IPS-18c (cell line): ENCODE data around the gene COMMD2.

Source experiments
- H3K4me3 ChIP-seq: 2 replicates; pipeline ENCODE4 v1.7.0; 2013; ENCODE audit warnings: low read depth, mild to moderate bottlenecking, low read length, moderate library complexity; ENCODE audit not compliant: insufficient read depth
- H3K9me3 ChIP-seq: one replicate; pipeline ENCODE4 v1.6.1; 2013; ENCODE audit warnings: mild to moderate bottlenecking, low read length, moderate library complexity; ENCODE audit not compliant: control insufficient read depth, insufficient read depth

Gene COMMD2

GRCh38 chr3:149720918-149721317, 31.4 kb downstream of the COMMD2 start:
- H3K4me3 ChIP-seq = no peak overlapping the region
- H3K9me3 ChIP-seq = peaks cover 3% of the 10 kb centered on the region

GRCh38 chr3:149717391-149718056, 34.8 kb downstream of the COMMD2 start:
- H3K9me3 ChIP-seq = peaks cover 3% of the 10 kb centered on the region
- H3K4me3 ChIP-seq = no peak overlapping the region

DNA sequence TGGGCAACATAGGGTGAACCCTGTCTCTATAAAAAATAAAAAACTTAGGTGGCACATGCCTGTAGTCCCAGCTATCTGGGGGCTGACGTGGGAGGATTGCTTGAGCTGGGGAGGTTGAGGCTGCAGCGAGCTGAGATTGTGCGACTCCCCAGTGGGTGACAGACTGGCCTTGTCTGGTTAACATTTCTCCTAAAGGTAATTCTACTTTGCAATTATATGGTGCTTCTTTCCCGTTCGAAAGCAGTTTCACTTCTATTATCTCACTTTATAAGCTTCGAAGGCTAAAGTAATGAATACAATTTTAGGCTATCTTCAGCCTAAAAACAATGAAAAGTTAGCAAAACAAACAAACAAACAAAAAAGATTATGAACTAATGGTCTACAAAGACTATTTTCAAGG, 35.3 kb downstream of the COMMD2 start:
- H3K9me3 ChIP-seq = peaks cover 3% of the 10 kb centered on the region
- H3K4me3 ChIP-seq = no peak overlapping the region

DNA sequence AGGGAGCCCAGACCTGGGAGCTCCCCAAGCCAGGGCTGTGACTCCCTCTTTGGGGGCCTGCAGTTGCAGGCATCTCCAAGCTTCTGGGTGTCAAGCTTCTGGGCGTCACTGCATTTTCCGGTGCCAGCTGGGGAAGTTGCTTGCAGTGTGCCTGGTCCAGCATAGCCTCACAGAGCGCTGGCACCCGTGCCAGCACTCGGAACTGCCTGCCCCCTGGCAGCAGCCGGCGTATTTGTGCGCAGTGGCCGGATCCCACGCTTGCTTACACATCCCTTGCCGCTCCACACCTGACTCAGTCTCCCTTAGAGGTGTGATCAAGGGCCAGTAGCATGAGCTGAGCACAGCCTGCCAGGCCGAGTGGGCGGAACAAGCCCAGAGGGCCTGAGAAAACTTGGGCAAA, 37.0 kb downstream of the COMMD2 start:
- Histone ChIP-seq H3K4me3 (no peak overlapping the region), H3K9me3 (no peaks in the 10 kb centered on the region)

- H3K4me3 ChIP-seq = no peak overlapping the region
Observed at GRCh38 chr3:149713730-149714654, 38.3 kb downstream of the COMMD2 start.

DNA sequence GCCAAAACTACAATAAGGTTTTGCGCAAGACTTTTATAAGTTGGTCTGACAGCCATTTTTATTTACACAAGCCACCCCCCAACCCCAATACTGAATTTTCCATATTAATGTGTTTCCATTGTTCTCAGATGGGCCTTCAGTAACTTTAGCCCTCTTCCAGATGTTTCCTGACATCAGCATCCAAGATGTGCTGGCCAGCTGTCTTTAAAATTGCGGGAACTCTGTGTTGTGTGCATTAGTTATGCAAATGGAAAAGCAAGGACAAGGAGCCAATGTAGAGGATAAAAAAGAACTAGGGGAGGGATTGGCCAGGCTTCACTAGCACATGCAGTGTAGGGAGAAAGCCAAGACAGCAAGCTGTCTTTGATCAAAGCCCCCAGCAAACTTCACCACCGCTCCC, 45.4 kb downstream of the COMMD2 start:
- no peak overlapping the region for H3K4me3 ChIP-seq
- H3K9me3 ChIP-seq = no peaks in the 10 kb centered on the region

More at GRCh38 chr3:149713730-149714654, 38.3 kb downstream of the COMMD2 start:
- H3K9me3 ChIP-seq = no peaks in the 10 kb centered on the region

DNA sequence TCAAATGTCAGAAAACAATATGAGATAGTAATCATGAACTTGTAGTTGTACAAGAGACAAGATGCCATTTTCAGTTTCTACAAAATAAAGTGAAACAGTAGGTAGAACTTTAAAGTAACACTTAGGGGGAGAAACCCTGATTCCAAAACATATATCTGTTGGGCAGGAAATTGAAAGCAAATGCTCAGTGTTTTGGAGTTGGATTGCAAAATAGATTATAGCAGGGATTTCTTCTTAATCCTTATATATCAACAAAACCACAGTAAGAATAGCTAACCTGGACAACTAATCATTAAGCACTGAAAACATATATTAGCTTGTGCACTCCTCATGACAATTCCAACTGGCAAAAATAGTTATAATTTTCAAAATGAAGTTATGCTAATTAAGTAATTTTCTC, 46.9 kb downstream of the COMMD2 start:
- no peak overlapping the region for H3K4me3 ChIP-seq
- H3K9me3 ChIP-seq = no peaks in the 10 kb centered on the region

DNA sequence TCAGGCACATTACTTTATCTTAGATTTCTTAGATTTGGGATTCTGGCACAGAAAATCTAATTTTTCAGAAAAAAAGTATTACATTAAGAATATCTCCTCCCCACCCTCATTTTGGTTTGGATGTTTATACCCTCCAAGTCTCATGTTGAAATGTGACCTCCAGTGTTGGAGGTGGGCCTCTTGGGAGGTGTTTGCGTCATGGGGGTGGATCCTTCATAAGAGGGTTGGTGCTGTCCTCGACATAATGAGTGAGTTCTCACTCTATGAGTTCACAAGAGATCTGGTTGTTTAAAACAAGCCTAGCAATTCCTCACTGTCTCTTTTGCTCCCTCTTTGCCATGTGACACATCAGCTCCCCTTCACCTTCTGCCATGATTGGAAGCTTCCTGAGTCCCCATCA, 48.8 kb downstream of the COMMD2 start:
- no peak overlapping the region for H3K4me3 ChIP-seq
- H3K9me3 ChIP-seq = peaks cover 3% of the 10 kb centered on the region

- no peak overlapping the region for H3K4me3 ChIP-seq
Observed at GRCh38 chr3:149702691-149703441, 49.4 kb downstream of the COMMD2 start.

DNA sequence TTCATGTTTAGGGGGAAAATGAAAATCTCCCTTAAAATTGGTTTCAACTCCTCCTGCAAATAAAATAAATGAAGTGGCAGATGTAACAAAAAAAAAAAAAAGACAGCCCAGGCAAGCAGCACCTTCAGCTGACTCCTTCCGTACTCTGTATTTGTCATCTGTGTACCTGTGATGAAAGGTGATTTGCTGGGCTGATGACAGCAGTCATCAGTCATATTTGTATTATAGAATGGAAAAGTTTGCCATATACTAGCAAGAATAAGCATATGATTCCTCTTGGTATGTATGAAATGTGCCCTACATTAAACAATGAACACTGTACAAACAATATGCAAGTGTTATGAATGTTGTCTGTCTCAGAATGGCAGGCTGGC, 50.3 kb downstream of the COMMD2 start:
- Histone ChIP-seq H3K4me3 (no peak overlapping the region), H3K9me3 (peaks cover 3% of the 10 kb centered on the region)

More at GRCh38 chr3:149702691-149703441, 49.4 kb downstream of the COMMD2 start:
- peaks cover 3% of the 10 kb centered on the region for H3K9me3 ChIP-seq

- Histone ChIP-seq H3K9me3 (peaks cover 3% of the 10 kb centered on the region), H3K4me3 (no peak overlapping the region)
Observed at GRCh38 chr3:149701206-149701976, 50.9 kb downstream of the COMMD2 start.
